Caco-2 (cell line): Measurements from ENCODE around the gene POMP. TPM values are rescaled to one million over a fixed set of nuclear protein-coding genes. Genes with fewer than 3 reads are reported as not detected.
A peak's percentile ranks its signal among the peaks of the same experiment; 100 is the strongest.

Source experiments
- BruUV-seq: library from RNA; stranded (reverse); fragments of 400-500 nt; replicated peaks from 2 replicates; lab custom pipeline; 2021; lab: Mats Ljungman, UMichigan
- CTCF ChIA-PET: fragments of 300-600 bp; sonication (Branson Sonifier 250); formaldehyde crosslinking; loops from one replicate; lab custom pipeline; 2022; ENCODE audit warnings: antibody characterized with exemption; lab: Charles Lee
- POLR2A ChIA-PET: fragments of 300-600 bp; sonication (Branson Sonifier 250); formaldehyde crosslinking; loops from one replicate; lab custom pipeline; 2022; ENCODE audit warnings: antibody characterized with exemption; lab: Charles Lee
- DNase-seq, 2 experiments: peaks; one replicate each; pipeline versions ENCODE4 v3.0.0 to v3.0.0-alpha.2; 2020 to 2022
- H3K27me3 ChIP-seq: replicated peaks from 2 replicates; pipeline ENCODE4 v1.6.0; 2011; ENCODE audit warnings: low read length; ENCODE audit not compliant: control insufficient read depth, insufficient read depth
- H3K36me3 ChIP-seq: 2 replicates; pipeline ENCODE4 v1.5.1; 2011; ENCODE audit warnings: low read length; ENCODE audit not compliant: control insufficient read depth, insufficient read depth
- H3K4me1 ChIP-seq: fragments of 250-450 bp; sonication (Bioruptor Pico); 2 replicates; pipeline ENCODE4 v1.5.1; 2020; ENCODE audit warnings: mild to moderate bottlenecking
- H3K4me3 ChIP-seq: 2 replicates; pipeline ENCODE4 v1.5.1; 2011; ENCODE audit warnings: low read depth, mild to moderate bottlenecking, control low read depth, low read length
- H3K9me3 ChIP-seq: fragments of 250-450 bp; sonication (Bioruptor Pico); 2 replicates; pipeline ENCODE4 v1.5.1; 2020; ENCODE audit warnings: mild to moderate bottlenecking, moderate library complexity
- H3K27ac Mint-ChIP-seq: one replicate; pipeline ENCODE4 v1.8.0; 2022; ENCODE audit warnings: mixed read lengths; ENCODE audit not compliant: unreplicated experiment
- H3K27me3 Mint-ChIP-seq: one replicate; pipeline ENCODE4 v1.8.0; 2022; ENCODE audit warnings: mixed read lengths; ENCODE audit not compliant: insufficient read depth, unreplicated experiment
- H3K36me3 Mint-ChIP-seq: one replicate; pipeline ENCODE4 v1.8.0; 2022; ENCODE audit warnings: mild to moderate bottlenecking, mixed read lengths; ENCODE audit not compliant: insufficient read depth, unreplicated experiment
- H3K4me1 Mint-ChIP-seq: one replicate; pipeline ENCODE4 v1.8.0; 2022; ENCODE audit warnings: low read depth, mixed read lengths; ENCODE audit not compliant: unreplicated experiment
- H3K4me3 Mint-ChIP-seq: one replicate; pipeline ENCODE4 v1.8.0; 2022; ENCODE audit warnings: mild to moderate bottlenecking, moderate library complexity, mixed read lengths; ENCODE audit not compliant: unreplicated experiment
- H3K9me3 Mint-ChIP-seq: one replicate; pipeline ENCODE4 v1.8.0; 2022; ENCODE audit warnings: mixed read lengths; ENCODE audit not compliant: unreplicated experiment
- CTCF ChIP-seq, 2 experiments: fragments of 200-600 bp in 1 of 2; IDR thresholded peaks; 1 replicate in 1 of 2; 2 replicates in 1 of 2; pipeline versions ENCODE4 v1.5.1 to v1.8.0; 2011 to 2022; ENCODE audit warnings: antibody characterized with exemption in 1 of 2, control low read depth in 1 of 2, inconsistent platforms in 1 of 2, low read depth in 1 of 2, low read length in 1 of 2, mild to moderate bottlenecking in 1 of 2, moderate library complexity in 1 of 2; ENCODE audit not compliant: insufficient read depth in 1 of 2, severe bottlenecking in 1 of 2, unreplicated experiment in 1 of 2
- intact Hi-C: fragments of 100-400 bp; cut with micrococcal nuclease; formaldehyde crosslinking; loops from one replicate; pipeline ENCODE4 v1.10.0; 2022; ENCODE audit not compliant: unreplicated experiment
- total RNA-seq: library from RNA; stranded (reverse); gene quantifications from 2 replicates; pipeline ENCODE4 v1.2.3, GENCODE V29; 2022

The POMP gene
- total RNA-seq, 1 experiment from 2014 or later, result 116 TPM

GRCh38 chr13:28719227-28720055, 60.5 kb downstream of the POMP start:
- peaks cover 9% of the 10 kb centered on the region for H3K36me3 Mint-ChIP-seq
- ChIA-PET POLR2A (interaction anchor here (0.5 kb wide), 1 partner anchor 46 kb away, joined by 3 read pairs; no protein-coding TSS in a partner anchor), CTCF (interaction anchor here (1.0 to 1.4 kb wide), 3 partner anchors 26 to 77 kb away, joined by 4 to 5 read pairs (median 4); no protein-coding TSS in a partner anchor)
- Histone ChIP-seq H3K4me1 (peaks cover 5% of the 10 kb centered on the region), H3K36me3 (no peaks in the 10 kb centered on the region), H3K4me3 (peak overlapping the region; percentile 75), H3K9me3 (no peaks in the 10 kb centered on the region), H3K27me3 (no peaks in the 10 kb centered on the region)
- peak overlapping the region; percentile 83 for H3K27ac Mint-ChIP-seq
- peaks cover 18% of the 10 kb centered on the region for H3K4me1 Mint-ChIP-seq
- BruUV-seq, result no TSS peak
- H3K9me3 Mint-ChIP-seq, result no peaks in the 10 kb centered on the region
- TF ChIP-seq CTCF (IDR thresholded peaks at IDR 0.05; ENCODE audit: insufficient read depth in 1 of 2, low read depth in 1 of 2, low read length in 1 of 2, severe bottlenecking in 1 of 2, unreplicated experiment in 1 of 2), result no peak
- H3K27me3 Mint-ChIP-seq, result no peaks in the 10 kb centered on the region
- peak overlapping the region; percentile 96 for H3K4me3 Mint-ChIP-seq
- no peak for DNase-seq
- intact Hi-C loops, result loop anchor here (1.0 to 5.0 kb wide), 3 partner anchors 27 to 77 kb away; no protein-coding TSS in a partner anchor

- Mint-ChIP-seq H3K36me3 (peaks cover 6% of the 10 kb centered on the region), H3K4me1 (peaks cover 29% of the 10 kb centered on the region), H3K4me3 (no peak overlapping the region), H3K27ac (no peak overlapping the region), H3K9me3 (no peaks in the 10 kb centered on the region), H3K27me3 (no peaks in the 10 kb centered on the region)
- DNase-seq, result no peak
- CTCF ChIA-PET, result no interaction called here
- Histone ChIP-seq H3K36me3 (no peaks in the 10 kb centered on the region), H3K9me3 (no peaks in the 10 kb centered on the region), H3K27me3 (no peaks in the 10 kb centered on the region), H3K4me1 (peaks cover 16% of the 10 kb centered on the region), H3K4me3 (no peak overlapping the region)
- TF ChIP-seq CTCF (IDR thresholded peaks at IDR 0.05; ENCODE audit: insufficient read depth in 1 of 2, low read depth in 1 of 2, low read length in 1 of 2, severe bottlenecking in 1 of 2, unreplicated experiment in 1 of 2), result no peak
- intact Hi-C loops, result no loop called here
- BruUV-seq, result no TSS peak
- POLR2A ChIA-PET, result no interaction called here
Measured at GRCh38 chr13:28723806-28724205, 64.9 kb downstream of the POMP start.

- no peaks in the 10 kb centered on the region for H3K27me3 ChIP-seq
- H3K4me1 Mint-ChIP-seq, result peaks cover 21% of the 10 kb centered on the region
- no peaks in the 10 kb centered on the region for H3K9me3 Mint-ChIP-seq
- no peak overlapping the region for H3K4me3 Mint-ChIP-seq
- peaks cover 20% of the 10 kb centered on the region for H3K4me1 ChIP-seq
- CTCF ChIA-PET, result interaction anchor here (0.5 kb wide), 1 partner anchor 21 kb away, joined by 3 read pairs; no protein-coding TSS in a partner anchor
- H3K36me3 ChIP-seq, result no peaks in the 10 kb centered on the region
- intact Hi-C loops, result loop anchor here (1.0 kb wide), 1 partner anchor 28 kb away; no protein-coding TSS in a partner anchor
- TF ChIP-seq CTCF (IDR thresholded peaks at IDR 0.05; ENCODE audit: insufficient read depth in 1 of 2, low read depth in 1 of 2, low read length in 1 of 2, severe bottlenecking in 1 of 2, unreplicated experiment in 1 of 2), result no peak
- peak in 1 of 2 experiments; percentile 24 for DNase-seq
- no TSS peak for BruUV-seq
- peak overlapping the region; percentile 23 for H3K27ac Mint-ChIP-seq
- no peaks in the 10 kb centered on the region for H3K36me3 Mint-ChIP-seq
- H3K4me3 ChIP-seq, result no peak overlapping the region
- no peaks in the 10 kb centered on the region for H3K9me3 ChIP-seq
- H3K27me3 Mint-ChIP-seq, result no peaks in the 10 kb centered on the region
- POLR2A ChIA-PET, result no interaction called here
Measured at GRCh38 chr13:28725046-28725610, 66.2 kb downstream of the POMP start.
